Muscle layer of duodenum (tissue), 2 donors: ENCODE data around the gene TLE1.

Experiments
- H3K27ac ChIP-seq: one replicate; pipeline ENCODE4 v1.7.0; 2013; ENCODE audit warnings: mild to moderate bottlenecking, low read length
- H3K27me3 ChIP-seq: one replicate; pipeline ENCODE4 v1.7.0; 2013; ENCODE audit warnings: low read depth, mild to moderate bottlenecking, control low read depth, low read length
- H3K36me3 ChIP-seq, 2 donors: one replicate each; pipeline ENCODE4 v1.7.0; 2013; ENCODE audit warnings: low read length in 2 of 2, control low read depth in 1 of 2, mild to moderate bottlenecking in 1 of 2; ENCODE audit not compliant: insufficient read depth in 2 of 2, control insufficient read depth in 1 of 2
- H3K4me1 ChIP-seq, 2 donors: one replicate each; pipeline ENCODE4 v1.7.0; 2013; ENCODE audit warnings: low read length in 2 of 2, mild to moderate bottlenecking in 2 of 2, control low read depth in 1 of 2, moderate library complexity in 1 of 2; ENCODE audit not compliant: insufficient read depth in 2 of 2, control insufficient read depth in 1 of 2
- H3K4me3 ChIP-seq, 2 donors: one replicate each; pipeline ENCODE4 v1.7.0; 2013; ENCODE audit warnings: low read length in 2 of 2, low read depth in 1 of 2, mild to moderate bottlenecking in 1 of 2
- H3K9me3 ChIP-seq, 2 donors: one replicate each; pipeline ENCODE4 v1.7.0; 2013; ENCODE audit warnings: low read length in 2 of 2, control low read depth in 1 of 2, mild to moderate bottlenecking in 1 of 2; ENCODE audit not compliant: control insufficient read depth in 1 of 2
- donor health status: healthy.

The TLE1 gene

GRCh38 chr9:81552581-81552991 is 136.8 kb downstream of the TLE1 start:
- Histone ChIP-seq H3K4me3 (no peak overlapping the region), H3K27ac (no peak overlapping the region), H3K4me1 (peaks cover 0 to 5% of the 10 kb centered on the region in 2 donors), H3K36me3 (no peaks in the 10 kb centered on the region), H3K27me3 (no peaks in the 10 kb centered on the region), H3K9me3 (no peaks in the 10 kb centered on the region)

GRCh38 chr9:81550207-81550583 is 139.2 kb downstream of the TLE1 start:
- no peak overlapping the region for H3K4me3 ChIP-seq
- no peaks in the 10 kb centered on the region for H3K27me3 ChIP-seq
- H3K9me3 ChIP-seq, result no peaks in the 10 kb centered on the region
- H3K27ac ChIP-seq, result no peak overlapping the region
- no peaks in the 10 kb centered on the region for H3K36me3 ChIP-seq
- H3K4me1 ChIP-seq, result no peaks in the 10 kb centered on the region

- Histone ChIP-seq H3K27me3 (no peaks in the 10 kb centered on the region), H3K36me3 (no peaks in the 10 kb centered on the region), H3K4me1 (no peaks in the 10 kb centered on the region), H3K9me3 (no peaks in the 10 kb centered on the region), H3K4me3 (no peak overlapping the region), H3K27ac (no peak overlapping the region)
Measured at GRCh38 chr9:81549500-81550206, 139.7 kb downstream of the TLE1 start.

GRCh38 chr9:81548911-81549310 is 140.4 kb downstream of the TLE1 start:
- no peaks in the 10 kb centered on the region for H3K36me3 ChIP-seq
- no peaks in the 10 kb centered on the region for H3K4me1 ChIP-seq
- no peaks in the 10 kb centered on the region for H3K9me3 ChIP-seq
- no peak overlapping the region for H3K27ac ChIP-seq
- no peak overlapping the region for H3K4me3 ChIP-seq
- H3K27me3 ChIP-seq, result no peaks in the 10 kb centered on the region

GRCh38 chr9:81546489-81546888 is 142.9 kb downstream of the TLE1 start:
- H3K36me3 ChIP-seq, result no peaks in the 10 kb centered on the region
- no peaks in the 10 kb centered on the region for H3K4me1 ChIP-seq
- no peak overlapping the region for H3K4me3 ChIP-seq
- no peak overlapping the region for H3K27ac ChIP-seq
- no peaks in the 10 kb centered on the region for H3K9me3 ChIP-seq
- H3K27me3 ChIP-seq, result no peaks in the 10 kb centered on the region

GRCh38 chr9:81543695-81544094 is 145.7 kb downstream of the TLE1 start:
- Histone ChIP-seq H3K27me3 (no peaks in the 10 kb centered on the region), H3K27ac (no peak overlapping the region), H3K4me1 (no peaks in the 10 kb centered on the region), H3K4me3 (no peak overlapping the region), H3K36me3 (no peaks in the 10 kb centered on the region), H3K9me3 (no peaks in the 10 kb centered on the region)

GRCh38 chr9:81542118-81542889 is 147.0 kb downstream of the TLE1 start:
- no peak overlapping the region for H3K27ac ChIP-seq
- no peaks in the 10 kb centered on the region for H3K9me3 ChIP-seq
- no peak overlapping the region for H3K4me3 ChIP-seq
- no peaks in the 10 kb centered on the region for H3K4me1 ChIP-seq
- no peaks in the 10 kb centered on the region for H3K36me3 ChIP-seq
- no peaks in the 10 kb centered on the region for H3K27me3 ChIP-seq

- Histone ChIP-seq H3K36me3 (no peaks in the 10 kb centered on the region), H3K27me3 (no peaks in the 10 kb centered on the region), H3K4me1 (no peaks in the 10 kb centered on the region), H3K4me3 (no peak overlapping the region), H3K9me3 (no peaks in the 10 kb centered on the region), H3K27ac (no peak overlapping the region)
Measured at GRCh38 chr9:81540142-81540710, 149.1 kb downstream of the TLE1 start.

GRCh38 chr9:81539317-81539716 is 150.0 kb downstream of the TLE1 start:
- Histone ChIP-seq H3K36me3 (no peaks in the 10 kb centered on the region), H3K9me3 (no peaks in the 10 kb centered on the region), H3K4me1 (no peaks in the 10 kb centered on the region), H3K27ac (no peak overlapping the region), H3K27me3 (no peaks in the 10 kb centered on the region), H3K4me3 (no peak overlapping the region)

GRCh38 chr9:81538890-81539289 is 150.5 kb downstream of the TLE1 start:
- Histone ChIP-seq H3K9me3 (no peaks in the 10 kb centered on the region), H3K36me3 (no peaks in the 10 kb centered on the region), H3K4me3 (no peak overlapping the region), H3K27ac (no peak overlapping the region), H3K4me1 (no peaks in the 10 kb centered on the region), H3K27me3 (no peaks in the 10 kb centered on the region)

- Histone ChIP-seq H3K27ac (no peak overlapping the region), H3K36me3 (no peaks in the 10 kb centered on the region), H3K27me3 (no peaks in the 10 kb centered on the region), H3K4me1 (no peaks in the 10 kb centered on the region), H3K9me3 (no peaks in the 10 kb centered on the region), H3K4me3 (no peak overlapping the region)
Measured at GRCh38 chr9:81537964-81538363, 151.4 kb downstream of the TLE1 start.
